Measurements from ENCODE around the gene DDR2.

The DDR2 gene

GRCh38 chr1:162666006-162666645, 33.9 kb downstream of the DDR2 start:
- DNase-seq (ENCODE audit: low read depth, low spot score) = no peak

GRCh38 chr1:162667381-162668080, 35.3 kb downstream of the DDR2 start:
- no peak for DNase-seq (ENCODE audit: low read depth, low spot score)
- no peak overlapping the region for H3K4me3 ChIP-seq (ENCODE audit: low read length)

More at GRCh38 chr1:162666006-162666645, 33.9 kb downstream of the DDR2 start:
- H3K4me3 ChIP-seq (ENCODE audit: low read length) = no peak overlapping the region

- no peak overlapping the region for H3K4me3 ChIP-seq (ENCODE audit: low read length)
- DNase-seq (ENCODE audit: low read depth, low spot score) = no peak
Measured at GRCh38 chr1:162670928-162671663, 38.8 kb downstream of the DDR2 start.

- DNase-seq (ENCODE audit: low read depth, low spot score) = no peak
- H3K4me3 ChIP-seq (ENCODE audit: low read length) = no peak overlapping the region
Measured at GRCh38 chr1:162671664-162672410, 39.6 kb downstream of the DDR2 start.

GRCh38 chr1:162672622-162673260, 40.5 kb downstream of the DDR2 start:
- no peak overlapping the region for H3K4me3 ChIP-seq (ENCODE audit: low read length)

GRCh38 chr1:162674034-162674608, 41.9 kb downstream of the DDR2 start:
- no peak for DNase-seq (ENCODE audit: low read depth, low spot score)
- H3K4me3 ChIP-seq (ENCODE audit: low read length) = no peak overlapping the region

More at GRCh38 chr1:162672622-162673260, 40.5 kb downstream of the DDR2 start:
- no peak for DNase-seq (ENCODE audit: low read depth, low spot score)

- no peak overlapping the region for H3K4me3 ChIP-seq (ENCODE audit: low read length)
Measured at GRCh38 chr1:162676087-162676486, 43.8 kb downstream of the DDR2 start.

GRCh38 chr1:162676750-162677149, 44.5 kb downstream of the DDR2 start:
- DNase-seq (ENCODE audit: low read depth, low spot score) = no peak
- no peak overlapping the region for H3K4me3 ChIP-seq (ENCODE audit: low read length)

More at GRCh38 chr1:162676087-162676486, 43.8 kb downstream of the DDR2 start:
- DNase-seq (ENCODE audit: low read depth, low spot score) = no peak

- H3K4me3 ChIP-seq (ENCODE audit: low read length) = no peak overlapping the region
- no peak for DNase-seq (ENCODE audit: low read depth, low spot score)
Measured at GRCh38 chr1:162677607-162678371, 45.5 kb downstream of the DDR2 start.

GRCh38 chr1:162678439-162678838, 46.2 kb downstream of the DDR2 start:
- H3K4me3 ChIP-seq (ENCODE audit: low read length) = no peak overlapping the region
- DNase-seq (ENCODE audit: low read depth, low spot score) = no peak

GRCh38 chr1:162679298-162679697, 47.0 kb downstream of the DDR2 start:
- DNase-seq (ENCODE audit: low read depth, low spot score) = no peak
- H3K4me3 ChIP-seq (ENCODE audit: low read length) = no peak overlapping the region

GRCh38 chr1:162680419-162681121, 48.3 kb downstream of the DDR2 start:
- H3K4me3 ChIP-seq (ENCODE audit: low read length) = no peak overlapping the region
- DNase-seq (ENCODE audit: low read depth, low spot score) = no peak

GRCh38 chr1:162681122-162681436, 48.8 kb downstream of the DDR2 start:
- no peak for DNase-seq (ENCODE audit: low read depth, low spot score)
- H3K4me3 ChIP-seq (ENCODE audit: low read length) = no peak overlapping the region

GRCh38 chr1:162682013-162682419, 49.8 kb downstream of the DDR2 start:
- no peak overlapping the region for H3K4me3 ChIP-seq (ENCODE audit: low read length)

GRCh38 chr1:162687870-162688269, 55.6 kb downstream of the DDR2 start:
- no peak for DNase-seq (ENCODE audit: low read depth, low spot score)

More at GRCh38 chr1:162682013-162682419, 49.8 kb downstream of the DDR2 start:
- no peak for DNase-seq (ENCODE audit: low read depth, low spot score)

GRCh38 chr1:162688521-162688920, 56.3 kb downstream of the DDR2 start:
- no peak for DNase-seq (ENCODE audit: low read depth, low spot score)

More at GRCh38 chr1:162687870-162688269, 55.6 kb downstream of the DDR2 start:
- no peak overlapping the region for H3K4me3 ChIP-seq (ENCODE audit: low read length)

GRCh38 chr1:162688931-162689330, 56.7 kb downstream of the DDR2 start:
- no peak for DNase-seq (ENCODE audit: low read depth, low spot score)
- H3K4me3 ChIP-seq (ENCODE audit: low read length) = no peak overlapping the region

More at GRCh38 chr1:162688521-162688920, 56.3 kb downstream of the DDR2 start:
- H3K4me3 ChIP-seq (ENCODE audit: low read length) = no peak overlapping the region
